Nephron progenitor cell (in vitro differentiated cells): ENCODE results near the gene HOOK1.

Experiments
- DNase-seq: peaks from one replicate; pipeline ENCODE4 v3.0.0; 2021
- H3K27ac Mint-ChIP-seq: 2 replicates; pipeline ENCODE4 v1.8.0; 2021; ENCODE audit warnings: mild to moderate bottlenecking, moderate library complexity, mixed read lengths
- H3K27me3 Mint-ChIP-seq: 2 replicates; pipeline ENCODE4 v1.8.0; 2021; ENCODE audit warnings: mild to moderate bottlenecking, low read depth, mixed read lengths; ENCODE audit not compliant: poor library complexity
- H3K36me3 Mint-ChIP-seq: 2 replicates; pipeline ENCODE4 v1.8.0; 2021; ENCODE audit warnings: low read depth, mixed read lengths
- H3K4me1 Mint-ChIP-seq: 2 replicates; pipeline ENCODE4 v1.8.0; 2021; ENCODE audit warnings: mixed read lengths
- H3K4me3 Mint-ChIP-seq: 2 replicates; pipeline ENCODE4 v1.8.0; 2021; ENCODE audit warnings: mild to moderate bottlenecking, moderate library complexity, mixed read lengths
- H3K9me3 Mint-ChIP-seq: 2 replicates; pipeline ENCODE4 v1.8.0; 2021; ENCODE audit warnings: mild to moderate bottlenecking, moderate library complexity, mixed read lengths
- TF ChIP-seq, protein P1 (sequence below): fragments of 200-600 bp; sonication (generic); IDR thresholded peaks from 2 replicates; pipeline ENCODE4 v1.5.0; 2021; ENCODE audit warnings: antibody characterized with exemption

The HOOK1 gene

DNA sequence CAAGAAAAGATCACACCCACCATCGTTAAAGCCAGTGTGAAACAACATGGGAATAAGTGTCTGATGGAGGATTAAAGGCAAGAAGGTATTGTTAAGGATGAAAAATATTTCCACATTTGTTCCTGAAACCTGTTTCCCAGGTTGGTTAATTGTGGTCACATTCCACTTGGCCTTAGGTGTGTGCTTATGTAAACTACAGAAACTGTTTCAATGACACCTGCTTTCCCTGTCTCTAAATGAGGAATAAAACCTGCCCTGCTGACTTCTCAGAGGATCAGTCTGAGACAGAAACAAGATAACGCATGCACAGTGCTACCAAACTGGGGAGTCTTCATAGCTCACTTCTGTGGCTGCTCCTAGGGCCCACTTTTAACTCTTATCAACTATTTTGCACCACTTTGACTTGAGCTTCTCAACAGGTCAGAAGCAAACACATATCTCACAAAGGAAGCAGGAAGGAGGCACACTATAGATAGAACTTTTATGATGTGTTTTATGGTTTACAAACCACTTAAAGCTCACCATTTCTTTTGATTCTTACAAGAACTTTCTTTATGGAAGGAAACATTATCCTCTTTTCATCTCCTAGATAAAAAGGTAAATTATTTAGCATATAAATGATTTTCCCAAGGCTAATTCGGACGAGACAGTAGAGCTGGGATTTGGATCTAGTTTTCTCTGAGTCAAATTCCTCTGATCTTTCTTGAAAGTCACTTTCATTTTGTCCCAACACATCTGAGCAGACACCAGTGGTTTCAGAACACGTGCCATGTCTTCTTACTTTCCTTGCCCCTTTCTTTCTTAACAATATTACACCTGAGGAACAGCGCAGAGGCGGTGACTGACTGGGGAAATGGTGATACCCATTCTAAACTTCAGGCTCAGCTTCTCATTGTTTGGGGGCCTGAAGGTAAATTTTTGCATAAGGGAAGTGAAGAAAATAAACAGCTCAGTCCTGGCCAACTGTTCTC, 78.4 kb downstream of the HOOK1 start:
- Mint-ChIP-seq H3K4me1 (no peaks in the 10 kb centered on the region), H3K36me3 (no peaks in the 10 kb centered on the region), H3K27ac (no peak overlapping the region), H3K9me3 (peaks cover 27% of the 10 kb centered on the region), H3K27me3 (peaks cover 3% of the 10 kb centered on the region), H3K4me3 (no peak overlapping the region)
- no peak for DNase-seq
- TF ChIP-seq, protein P1, sequence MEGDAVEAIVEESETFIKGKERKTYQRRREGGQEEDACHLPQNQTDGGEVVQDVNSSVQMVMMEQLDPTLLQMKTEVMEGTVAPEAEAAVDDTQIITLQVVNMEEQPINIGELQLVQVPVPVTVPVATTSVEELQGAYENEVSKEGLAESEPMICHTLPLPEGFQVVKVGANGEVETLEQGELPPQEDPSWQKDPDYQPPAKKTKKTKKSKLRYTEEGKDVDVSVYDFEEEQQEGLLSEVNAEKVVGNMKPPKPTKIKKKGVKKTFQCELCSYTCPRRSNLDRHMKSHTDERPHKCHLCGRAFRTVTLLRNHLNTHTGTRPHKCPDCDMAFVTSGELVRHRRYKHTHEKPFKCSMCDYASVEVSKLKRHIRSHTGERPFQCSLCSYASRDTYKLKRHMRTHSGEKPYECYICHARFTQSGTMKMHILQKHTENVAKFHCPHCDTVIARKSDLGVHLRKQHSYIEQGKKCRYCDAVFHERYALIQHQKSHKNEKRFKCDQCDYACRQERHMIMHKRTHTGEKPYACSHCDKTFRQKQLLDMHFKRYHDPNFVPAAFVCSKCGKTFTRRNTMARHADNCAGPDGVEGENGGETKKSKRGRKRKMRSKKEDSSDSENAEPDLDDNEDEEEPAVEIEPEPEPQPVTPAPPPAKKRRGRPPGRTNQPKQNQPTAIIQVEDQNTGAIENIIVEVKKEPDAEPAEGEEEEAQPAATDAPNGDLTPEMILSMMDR = no peak

DNA sequence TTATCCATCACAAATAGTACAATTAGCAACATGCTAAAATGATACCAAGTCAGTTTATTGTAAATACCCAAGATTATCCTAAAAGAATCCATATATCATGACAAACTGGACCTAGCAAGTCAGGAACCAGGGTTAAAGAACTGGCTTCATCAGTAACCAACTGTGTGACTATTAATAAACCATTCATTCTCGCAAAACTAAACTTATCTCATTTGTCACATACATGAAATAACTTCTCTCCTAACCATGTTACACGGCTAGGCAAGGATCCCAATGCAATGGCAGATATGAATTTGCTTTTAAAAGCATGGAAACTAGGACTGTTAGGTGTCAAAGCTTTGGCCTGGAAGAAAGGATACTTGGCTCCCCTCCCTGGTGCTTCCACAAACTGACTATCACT, 82.4 kb downstream of the HOOK1 start:
- Mint-ChIP-seq H3K4me1 (no peaks in the 10 kb centered on the region), H3K27ac (no peak overlapping the region), H3K4me3 (no peak overlapping the region), H3K27me3 (peaks cover 12% of the 10 kb centered on the region), H3K9me3 (no peaks in the 10 kb centered on the region), H3K36me3 (no peaks in the 10 kb centered on the region)
- DNase-seq = no peak
- TF ChIP-seq, protein P1 = no peak

DNA sequence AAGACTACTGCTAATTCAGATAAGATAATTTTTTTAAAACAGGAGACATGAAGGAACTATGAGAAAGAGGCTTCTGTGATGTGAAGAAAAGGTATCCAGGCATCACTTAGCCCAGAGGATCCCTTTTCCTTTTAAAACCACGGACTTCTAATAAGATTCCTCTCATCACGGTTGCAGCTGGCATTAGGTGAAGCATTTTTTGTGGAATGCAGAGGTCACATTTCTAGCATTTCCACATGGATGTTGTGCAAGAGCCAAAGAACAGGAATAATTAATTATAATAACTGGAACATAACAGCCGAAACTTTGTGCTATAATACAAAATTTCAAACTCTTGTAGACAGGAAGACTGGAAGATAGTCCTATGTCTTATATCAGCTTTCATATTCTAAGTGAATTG, 84.2 kb downstream of the HOOK1 start:
- Mint-ChIP-seq H3K9me3 (no peaks in the 10 kb centered on the region), H3K36me3 (no peaks in the 10 kb centered on the region), H3K27me3 (peaks cover 9% of the 10 kb centered on the region), H3K4me3 (no peak overlapping the region), H3K4me1 (no peaks in the 10 kb centered on the region), H3K27ac (no peak overlapping the region)
- TF ChIP-seq, protein P1 = no peak
- no peak for DNase-seq

DNA sequence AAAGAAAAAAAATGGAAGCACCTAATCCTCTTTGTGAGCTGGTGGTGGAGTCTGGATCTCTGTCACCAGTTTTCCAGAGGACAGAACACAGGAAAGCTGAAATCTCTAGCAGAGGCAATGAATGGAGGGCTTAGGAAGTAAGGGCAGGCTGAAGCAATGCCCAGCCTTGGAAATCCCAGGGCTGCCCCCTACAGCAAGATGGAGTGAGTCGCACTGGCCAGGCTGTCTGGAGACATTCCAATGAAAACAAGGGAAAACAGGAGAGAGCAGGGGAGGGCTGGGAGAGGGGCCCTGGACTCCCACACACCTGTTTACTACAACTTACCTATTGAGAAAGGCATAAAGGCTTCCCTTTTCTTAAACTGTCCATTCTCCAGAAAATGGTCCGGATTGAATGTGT, 85.9 kb downstream of the HOOK1 start:
- Mint-ChIP-seq H3K4me3 (no peak overlapping the region), H3K4me1 (no peaks in the 10 kb centered on the region), H3K9me3 (no peaks in the 10 kb centered on the region), H3K27ac (no peak overlapping the region), H3K27me3 (peaks cover 9% of the 10 kb centered on the region), H3K36me3 (no peaks in the 10 kb centered on the region)
- TF ChIP-seq, protein P1 = no peak
- DNase-seq = no peak

DNA sequence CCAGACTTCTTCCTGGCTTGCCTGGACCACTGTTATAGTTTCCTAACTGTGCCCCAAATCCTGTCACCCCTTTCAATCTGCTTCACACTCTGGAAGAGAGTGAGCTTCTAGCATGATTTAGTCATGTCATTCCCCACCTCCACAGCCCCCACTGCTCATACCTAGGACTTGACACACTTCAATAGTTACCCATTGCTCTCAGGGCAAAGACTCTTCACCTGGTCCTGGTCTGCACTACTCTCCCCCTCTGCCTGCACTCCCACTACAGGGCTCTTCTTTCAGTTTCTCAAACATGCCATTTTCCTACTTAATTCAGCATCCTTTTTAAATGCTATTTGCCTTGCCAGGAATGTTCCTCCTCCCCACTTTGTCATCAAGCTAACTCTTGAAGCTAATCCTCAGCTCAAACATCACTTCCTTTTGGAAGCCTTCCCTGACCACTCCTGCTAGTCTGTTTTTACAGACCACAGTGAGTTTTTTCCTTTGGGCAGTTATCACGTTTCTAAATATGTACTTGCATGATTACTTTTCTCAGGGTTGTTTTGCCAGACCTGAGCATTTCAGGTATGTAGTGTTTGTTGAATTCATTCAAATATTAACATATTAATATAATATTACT, 87.1 kb downstream of the HOOK1 start:
- Mint-ChIP-seq H3K4me1 (no peaks in the 10 kb centered on the region), H3K27ac (peak overlapping the region; percentile 24), H3K9me3 (no peaks in the 10 kb centered on the region), H3K36me3 (no peaks in the 10 kb centered on the region), H3K27me3 (peaks cover 9% of the 10 kb centered on the region), H3K4me3 (no peak overlapping the region)
- DNase-seq = no peak
- TF ChIP-seq, protein P1 = no peak
